Spleen (tissue), 11 donors: Measurements from ENCODE around the gene IL12B. TPM values are rescaled to one million over a fixed set of nuclear protein-coding genes. Genes with fewer than 3 reads are reported as not detected.
A peak's percentile ranks its signal among the peaks of the same experiment; 100 is the strongest.

Experiments
- DNase-seq: peaks from one replicate; pipeline ENCODE4 v3.0.0-alpha.2; 2020
- H3K27ac ChIP-seq, 8 donors: fragments of 200-600 bp; sonication (generic) in 7 of 8; 1 replicate in 4 of 8; 2 replicates in 4 of 8; pipeline versions ENCODE4 v1.5.0 to v1.8.0; 2016 to 2021; ENCODE audit warnings: inconsistent platforms in 4 of 8, mild to moderate bottlenecking in 4 of 8, moderate library complexity in 1 of 8
- H3K27me3 ChIP-seq, 7 donors: fragments of 200-600 bp; sonication (generic) in 6 of 7; replicated peaks in 1 of 7; 1 replicate in 4 of 7; 2 replicates in 3 of 7; pipeline versions ENCODE4 v1.5.0 to v1.8.0; 2016 to 2021; ENCODE audit warnings: inconsistent platforms in 3 of 7, mild to moderate bottlenecking in 1 of 7
- H3K36me3 ChIP-seq, 6 donors: fragments of 200-600 bp; sonication (generic) in 5 of 6; 1 replicate in 4 of 6; 2 replicates in 2 of 6; pipeline versions ENCODE4 v1.5.0 to v1.8.0; 2016 to 2021; ENCODE audit warnings: inconsistent platforms in 2 of 6
- H3K4me1 ChIP-seq, 6 donors: fragments of 200-600 bp; sonication (generic) in 5 of 6; 1 replicate in 3 of 6; 2 replicates in 3 of 6; pipeline versions ENCODE4 v1.5.0 to v1.8.0; 2016 to 2021; ENCODE audit warnings: inconsistent platforms in 3 of 6
- H3K4me3 ChIP-seq, 8 donors: fragments of 200-600 bp; sonication (generic) in 7 of 8; 1 replicate in 4 of 8; 2 replicates in 4 of 8; pipeline versions ENCODE4 v1.5.0 to v1.8.0; 2016 to 2021; ENCODE audit warnings: inconsistent platforms in 4 of 8, mild to moderate bottlenecking in 4 of 8, moderate library complexity in 2 of 8
- H3K9me3 ChIP-seq, 8 donors: fragments of 200-600 bp; sonication (generic) in 7 of 8; 1 replicate in 4 of 8; 2 replicates in 4 of 8; pipeline versions ENCODE4 v1.5.0 to v1.8.0; 2016 to 2021; ENCODE audit warnings: inconsistent platforms in 4 of 8
- CTCF ChIP-seq, 11 experiments: fragments of 200-600 bp in 7 of 11; fragments of 450-650 bp in 4 of 11; sonication (generic) in 4 of 11; IDR thresholded peaks in 8 of 11; conservative IDR thresholded peaks in 3 of 11; 1 replicate in 7 of 11; 2 replicates in 4 of 11; pipeline versions ENCODE4 v1.4.0 to v1.8.0; 2016 to 2021; ENCODE audit warnings: antibody characterized with exemption in 11 of 11, inconsistent platforms in 4 of 11, mild to moderate bottlenecking in 1 of 11
- POLR2A ChIP-seq, 3 donors: fragments of 450-650 bp; IDR thresholded peaks; one replicate each; pipeline ENCODE4 v1.5.1; 2017; ENCODE audit warnings: antibody characterized with exemption in 3 of 3, mild to moderate bottlenecking in 1 of 3
- POLR2AphosphoS5 ChIP-seq, 3 donors: sonication (generic); formaldehyde crosslinking; IDR thresholded peaks; one replicate each; pipeline ENCODE4 v1.5.1; 2017; ENCODE audit warnings: antibody characterized with exemption in 3 of 3
- WGBS, 5 donors: extraction: QIAGEN DNeasy Blood & Tissue Kit in 3 of 5; methylation state at CpG; one replicate each; pipeline versions ENCODE4 v1.1.5 to v1.1.7; 2013 to 2018; 5-methylcytosine and 5-hydroxymethylcytosine counted together
- intact Hi-C: fragments of 100-400 bp; cut with DNase I; formaldehyde crosslinking; loops from one replicate; pipeline ENCODE4 v1.15.0; 2023; ENCODE audit warnings: low total_unique reads
- polyA plus RNA-seq, 3 donors: library from polyadenylated mRNA; stranded (reverse); fragments of 200-250 nt; gene quantifications; one replicate each; pipeline ENCODE4 v1.2.1, GENCODE V29; 2013
- total RNA-seq, 7 donors: library from RNA; depleted of rRNA in 3 of 7; stranded (reverse); fragments of >200 nt in 3 of 7; fragmentation: NEBNext Ultra II Directional in 4 of 7; extraction: Animal tissue kit (Norgen Biotek cat#: 25700) in 4 of 7; gene quantifications; one replicate each; pipeline versions ENCODE4 v1.1.0 to v1.2.1, GENCODE V29; 2016 to 2021
- donor health status: healthy with polysubstance abuse.
- donor health status: DM: no; HTN: no; CAD: no; lungs with moderate emphysema.
- donor health status: DM: no; HTN: no; CAD: no.
- donor health status: Bipolar disorder and iron deficiency.
- donor health status: healthy.
- donor health status: DM: no; HTN: no; CAD: no.
- donor health status: DM: yes; HTN: yes; CAD: no.

IL12B gene
- total and polyA plus RNA-seq, 10 donors: 0.06 to 0.29 (median 0.15) TPM; not detected in 6

DNA sequence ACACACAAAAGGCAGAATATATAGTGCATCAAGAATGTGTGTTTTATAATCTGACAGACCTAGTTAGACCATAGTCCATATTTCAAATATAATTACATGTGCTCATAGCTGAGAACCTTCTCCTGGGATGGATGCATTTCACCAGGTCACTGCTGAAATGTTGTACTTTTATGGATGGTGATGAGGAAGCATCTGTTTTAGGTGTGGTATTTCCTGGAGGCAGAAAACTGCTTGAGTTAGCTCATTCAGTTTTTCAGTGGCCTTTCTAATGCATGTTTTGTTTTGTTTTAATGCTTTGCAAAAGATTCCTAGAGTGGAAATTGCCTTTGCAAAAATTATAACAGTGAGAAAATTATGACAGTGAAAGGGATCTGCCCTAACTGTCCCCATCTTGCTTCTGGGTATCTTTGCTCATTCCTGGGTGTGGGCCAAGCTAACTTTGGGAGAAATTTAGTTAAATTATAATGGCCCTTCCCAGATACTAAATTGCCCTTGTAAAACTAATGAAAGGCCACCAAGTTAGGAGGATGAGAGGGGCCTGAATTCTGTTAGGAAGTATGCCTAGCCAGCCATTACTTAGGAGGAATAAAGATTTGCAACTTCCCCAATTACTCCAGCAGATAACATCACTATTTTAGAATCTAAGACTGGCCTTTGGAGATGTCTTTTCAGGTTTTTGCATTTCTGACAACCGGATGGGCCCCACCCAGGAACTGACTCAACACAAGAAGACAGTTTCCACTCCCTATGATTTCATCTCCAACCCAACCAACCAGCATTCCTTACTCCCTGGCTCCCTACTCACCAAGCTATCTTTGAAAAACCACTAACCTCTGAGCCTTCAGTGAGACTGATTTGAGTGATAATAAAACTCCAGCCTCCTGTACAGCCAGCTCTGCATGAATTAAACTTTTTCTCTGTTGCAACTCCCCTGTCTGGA, 7.0 kb upstream of the IL12B start:
- Histone ChIP-seq H3K4me1 (peaks cover 7 to 51% (median 39%) of the 10 kb centered on the region in 6 donors), H3K36me3 (no peaks in the 10 kb centered on the region), H3K27me3 (no peaks in the 10 kb centered on the region), H3K4me3 (no peak overlapping the region), H3K9me3 (no peaks in the 10 kb centered on the region), H3K27ac (peak overlapping the region; percentile 18 to 81 (median 60))
- WGBS, 5 donors: 8 to 19% (median 14%) methylated on average over 1 of the region's 1 CpG
- TF ChIP-seq POLR2A (IDR thresholded peaks at IDR 0.05) (no peak), POLR2AphosphoS5 (IDR thresholded peaks at IDR 0.05) (no peak), CTCF (IDR thresholded peaks at IDR 0.05 in 8 of 11, conservative IDR thresholded peaks at IDR 0.05 in 3 of 11) (no peak)
- DNase-seq: no peak
- intact Hi-C loops: no loop called here

DNA sequence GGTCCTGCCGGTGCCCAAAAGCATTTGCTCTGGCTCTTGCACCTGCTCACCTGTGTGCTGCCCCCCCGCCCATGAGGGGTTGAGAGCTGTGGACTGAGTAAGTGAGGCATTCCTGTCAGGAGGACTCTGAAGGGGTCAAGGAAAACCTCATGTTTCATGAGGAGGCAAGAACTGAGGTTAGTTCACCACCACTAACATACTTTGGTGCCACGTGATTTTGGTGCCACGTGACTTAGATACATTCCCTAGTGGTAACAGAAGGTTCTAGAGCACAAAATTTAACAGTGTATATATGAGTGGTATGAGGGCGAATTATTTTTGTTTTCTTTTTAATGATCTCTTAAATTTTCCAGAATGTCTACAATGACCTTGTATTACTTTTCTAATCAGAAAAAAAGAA, 6.3 kb upstream of the IL12B start:
- no peaks in the 10 kb centered on the region for H3K36me3 ChIP-seq
- H3K27ac ChIP-seq: peak overlapping the region in 4 of 8 donors; percentile 11 to 75 (median 64)
- peaks cover 5 to 51% (median 39%) of the 10 kb centered on the region in 6 donors for H3K4me1 ChIP-seq
- intact Hi-C loops: no loop called here
- TF ChIP-seq POLR2A (IDR thresholded peaks at IDR 0.05) (no peak), POLR2AphosphoS5 (IDR thresholded peaks at IDR 0.05) (no peak), CTCF (IDR thresholded peaks at IDR 0.05 in 8 of 11, conservative IDR thresholded peaks at IDR 0.05 in 3 of 11) (no peak)
- no peaks in the 10 kb centered on the region for H3K9me3 ChIP-seq
- no peaks in the 10 kb centered on the region for H3K27me3 ChIP-seq
- WGBS, 5 donors: 88 to 90% (median 89%) methylated on average over 5 of the region's 5 CpGs
- no peak overlapping the region for H3K4me3 ChIP-seq
- DNase-seq: no peak

DNA sequence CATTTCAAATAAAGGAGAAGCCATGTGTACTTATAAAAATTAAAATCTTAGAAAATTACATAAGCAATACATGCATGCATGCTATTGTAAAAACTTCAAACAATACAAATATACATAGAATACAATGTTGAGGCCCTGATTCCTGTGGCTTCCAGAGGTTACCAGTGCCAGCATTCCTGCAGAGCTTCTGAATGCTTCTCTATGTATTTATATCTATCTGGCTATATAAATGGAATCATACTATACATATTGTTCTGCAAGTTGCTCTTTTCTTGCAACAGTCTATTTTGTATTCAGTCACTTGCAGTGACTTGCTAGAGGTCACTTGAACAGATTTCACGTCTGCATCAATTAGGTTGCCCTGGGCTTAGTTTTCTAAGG, 3.2 kb upstream of the IL12B start:
- Histone ChIP-seq H3K27ac (peak overlapping the region in 1 of 8 donors; percentile 77), H3K27me3 (no peaks in the 10 kb centered on the region), H3K36me3 (no peaks in the 10 kb centered on the region), H3K4me3 (no peak overlapping the region), H3K9me3 (no peaks in the 10 kb centered on the region), H3K4me1 (peaks cover 2 to 56% (median 41%) of the 10 kb centered on the region in 6 donors)
- intact Hi-C loops: no loop called here
- DNase-seq: no peak
- 79 to 100% (median 89%) methylated on average over 1 of the region's 1 CpG for WGBS, 5 donors
- no peak for TF ChIP-seq POLR2A (IDR thresholded peaks at IDR 0.05)
- no peak for TF ChIP-seq POLR2AphosphoS5 (IDR thresholded peaks at IDR 0.05)
- no peak for TF ChIP-seq CTCF (IDR thresholded peaks at IDR 0.05 in 8 of 11, conservative IDR thresholded peaks at IDR 0.05 in 3 of 11)

DNA sequence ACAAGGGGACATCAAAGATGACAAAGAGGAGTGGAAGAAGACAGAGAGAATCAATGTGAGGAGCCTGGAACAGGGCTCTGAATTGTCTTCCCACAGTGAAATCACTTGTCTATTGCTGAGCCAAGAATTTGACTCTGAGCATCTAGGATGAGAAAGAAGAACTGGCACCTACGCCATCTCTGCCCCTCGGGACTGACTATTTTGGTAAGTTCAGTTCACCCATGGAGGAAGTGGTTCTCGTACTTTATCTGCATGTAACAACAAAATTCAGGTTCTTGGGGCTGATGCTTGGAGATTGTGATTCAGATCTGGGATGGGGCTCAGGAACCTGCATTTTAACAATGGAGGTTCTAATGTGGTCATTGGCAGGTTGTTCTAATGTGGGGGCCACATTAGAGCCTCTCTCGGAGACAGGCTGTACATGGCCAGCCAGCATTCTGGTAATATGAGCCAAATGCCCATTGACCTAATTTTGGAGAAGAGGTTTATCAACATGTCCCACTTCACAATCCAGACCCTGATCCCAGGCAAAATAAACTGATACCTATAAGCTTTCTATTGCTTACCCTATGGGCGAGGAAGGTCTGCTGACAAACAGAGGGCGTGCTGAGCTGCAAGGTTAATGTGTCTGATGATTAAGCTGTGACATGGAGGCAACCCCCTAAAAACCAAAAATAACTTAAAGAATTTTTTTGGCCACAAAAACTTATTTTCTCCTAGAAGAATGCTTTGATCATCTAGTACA, 2.7 kb upstream of the IL12B start:
- no peak for DNase-seq
- no peak for TF ChIP-seq POLR2A (IDR thresholded peaks at IDR 0.05)
- TF ChIP-seq POLR2AphosphoS5 (IDR thresholded peaks at IDR 0.05): no peak
- no peak for TF ChIP-seq CTCF (IDR thresholded peaks at IDR 0.05 in 8 of 11, conservative IDR thresholded peaks at IDR 0.05 in 3 of 11)
- peak overlapping the region in 6 of 8 donors; percentile 16 to 89 (median 80) for H3K27ac ChIP-seq
- H3K9me3 ChIP-seq: no peaks in the 10 kb centered on the region
- 62 to 69% (median 64%) methylated on average over 6 of the region's 6 CpGs for WGBS, 5 donors
- no peaks in the 10 kb centered on the region for H3K36me3 ChIP-seq
- no peak overlapping the region for H3K4me3 ChIP-seq
- H3K4me1 ChIP-seq: peaks cover 2 to 53% (median 35%) of the 10 kb centered on the region in 6 donors
- intact Hi-C loops: no loop called here
- H3K27me3 ChIP-seq: no peaks in the 10 kb centered on the region
